Activated T-cell treated with anti-CD3 and anti-CD28 coated beads for 24 hours (primary cell): ENCODE results near the gene CHRNB1.
A peak's percentile ranks its signal among the peaks of the same experiment; 100 is the strongest.

ENCODE experiments used
- DNase-seq: peaks from one replicate; pipeline ENCODE4 v3.0.0-alpha.2; 2020; ENCODE audit warnings: low read depth

The CHRNB1 gene

GRCh38 chr17:7414837-7415236 is 30.0 kb upstream of the CHRNB1 start:
- DNase-seq: no peak

- no peak for DNase-seq
These were observed 29.1 kb upstream of the CHRNB1 start for GRCh38 chr17:7415784-7416183.

GRCh38 chr17:7416323-7416722 is 28.5 kb upstream of the CHRNB1 start:
- no peak for DNase-seq

- DNase-seq: no peak
These were observed 27.7 kb upstream of the CHRNB1 start for GRCh38 chr17:7417056-7417655.

- no peak for DNase-seq
These were observed 26.2 kb upstream of the CHRNB1 start for GRCh38 chr17:7418472-7419152.

DNA sequence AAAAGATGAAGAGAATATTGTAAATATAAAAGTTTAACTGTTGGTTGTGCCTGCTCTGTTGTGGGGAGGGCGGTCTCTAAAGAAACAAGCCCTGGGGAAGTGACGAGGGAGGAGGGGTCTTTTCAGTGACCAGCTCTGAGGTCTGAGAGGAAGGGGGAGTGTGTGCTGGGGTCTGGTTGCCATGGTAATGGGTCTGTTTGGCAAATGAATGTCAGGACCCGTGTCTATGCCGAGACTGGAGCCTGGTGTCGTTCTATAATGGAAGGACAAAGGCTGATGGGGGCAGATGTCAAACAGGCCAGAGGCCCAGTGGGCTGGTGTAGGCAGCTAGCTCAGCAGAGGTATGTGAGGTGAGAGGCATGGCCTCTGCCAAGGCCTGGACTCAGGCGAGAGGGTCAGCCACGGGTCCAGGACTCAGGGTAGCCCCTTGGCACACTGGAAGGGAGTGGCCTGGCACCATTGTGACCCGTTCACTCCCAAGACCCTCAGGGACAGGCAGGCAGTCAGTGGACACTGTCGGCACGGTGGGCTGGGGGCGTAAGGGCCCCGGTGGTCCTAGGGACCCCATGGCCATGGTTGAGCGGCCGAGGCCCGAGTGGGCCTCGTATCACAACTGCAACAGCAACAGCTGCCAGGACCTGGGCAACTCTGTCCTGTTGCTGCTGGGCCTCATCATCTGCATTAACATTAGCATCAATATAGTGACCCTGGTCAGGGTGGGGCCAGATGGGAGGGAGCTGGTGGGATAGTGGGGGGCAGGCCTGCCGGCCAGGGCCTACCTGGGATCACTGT is 24.8 kb upstream of the CHRNB1 start, which contains the start of gene SPEM1:
Gene SPEM1 (plus strand): TSS at position 506 of the 792 bp plus-strand sequence. CDS start 61 bp downstream, at position 567.
- DNase-seq: no peak

DNA sequence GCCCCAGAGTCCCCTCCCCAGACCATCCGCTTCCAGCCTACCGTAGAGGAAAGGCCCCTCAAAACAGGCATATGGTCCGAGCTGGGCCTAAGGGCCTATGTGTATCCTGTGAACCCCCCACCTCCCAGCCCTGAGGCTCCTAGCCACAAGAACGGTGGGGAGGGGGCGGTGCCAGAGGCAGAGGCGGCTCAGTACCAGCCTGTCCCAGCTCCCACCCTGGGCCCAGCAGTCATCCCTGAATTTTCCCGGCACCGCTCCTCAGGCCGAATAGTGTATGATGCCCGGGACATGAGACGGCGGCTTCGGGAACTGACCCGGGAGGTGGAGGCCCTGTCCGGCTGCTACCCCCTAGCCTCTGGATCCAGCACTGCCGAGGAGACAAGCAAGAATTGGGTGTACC is 23.7 kb upstream of the CHRNB1 start:
- no peak for DNase-seq

DNA sequence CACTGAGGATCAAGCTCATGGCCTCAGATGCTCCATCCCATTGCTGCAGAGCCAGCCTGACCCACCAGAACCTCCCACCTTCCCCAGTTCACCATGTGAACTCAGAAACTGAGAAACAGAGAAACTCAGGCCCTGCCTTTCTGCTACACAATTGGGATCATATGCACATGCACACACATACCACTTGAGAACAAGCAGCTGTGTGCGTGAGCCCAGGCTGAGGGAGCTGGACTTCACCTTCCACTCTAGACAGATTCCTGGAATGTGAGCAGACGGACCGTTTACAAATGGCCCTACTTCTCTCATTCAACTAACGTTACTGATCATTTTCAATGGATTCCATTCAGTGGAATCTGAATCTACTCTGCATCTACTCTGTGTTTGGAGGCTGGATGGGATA is 21.2 kb upstream of the CHRNB1 start:
- no peak for DNase-seq

DNA sequence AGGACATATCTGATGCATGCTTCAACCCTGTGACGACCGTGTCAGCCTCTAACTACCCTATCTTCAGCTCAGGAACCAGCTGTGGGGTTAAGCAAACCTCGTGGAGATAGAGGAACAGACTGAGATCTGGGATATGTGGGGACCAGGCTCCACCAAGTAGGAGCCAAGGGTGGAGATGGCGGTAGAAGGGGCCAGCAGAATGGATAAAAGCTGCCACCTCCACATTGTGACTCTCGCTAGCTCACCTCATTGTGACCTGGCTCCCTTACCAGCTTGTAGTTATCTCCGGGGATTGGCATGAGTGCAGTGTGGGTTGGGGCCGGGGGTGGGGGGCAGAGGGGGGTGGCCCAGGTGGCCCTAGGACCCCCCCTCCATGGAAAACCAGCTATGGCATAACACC is 19.5 kb upstream of the CHRNB1 start, which contains the start of gene SPEM2:
Gene SPEM2 (plus strand): TSS at position 301 of the 400 bp plus-strand sequence. CDS start 73 bp downstream, at position 374.
- DNase-seq: no peak

GRCh38 chr17:7425756-7426155 is 19.1 kb upstream of the CHRNB1 start:
- DNase-seq: no peak

GRCh38 chr17:7426203-7426863 is 18.5 kb upstream of the CHRNB1 start:
- no peak for DNase-seq

GRCh38 chr17:7426896-7427489 is 17.9 kb upstream of the CHRNB1 start:
- no peak for DNase-seq

DNA sequence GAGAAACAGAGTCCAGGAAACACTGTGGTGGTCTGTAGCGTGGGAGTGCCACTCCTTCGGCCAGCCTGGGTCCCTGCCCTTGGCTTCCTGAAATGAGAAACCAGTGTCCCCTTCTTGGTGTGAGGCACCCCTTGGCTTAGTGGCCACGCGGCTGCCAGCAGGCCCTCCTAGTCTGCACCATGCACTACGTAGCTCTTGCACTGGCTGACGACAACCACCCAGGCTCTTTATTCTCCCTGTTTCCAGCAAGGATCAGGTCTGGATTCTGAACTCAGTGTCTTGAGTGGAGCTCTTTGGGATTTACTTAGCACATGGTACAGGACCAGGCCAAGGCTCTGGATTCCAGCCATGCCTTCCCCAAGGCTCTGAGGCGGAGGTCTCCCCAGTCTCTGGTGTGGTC is 17.3 kb upstream of the CHRNB1 start:
- no peak for DNase-seq

- DNase-seq: no peak
These were observed 16.3 kb upstream of the CHRNB1 start, which contains the start of gene SPEM3 for GRCh38 chr17:7428557-7428956. SPEM3 (plus strand) TSS chr17:7428857; CDS start chr17:7428903, 46 bp downstream.

- DNase-seq: no peak
These were observed 15.1 kb upstream of the CHRNB1 start for GRCh38 chr17:7429722-7430121.

DNA sequence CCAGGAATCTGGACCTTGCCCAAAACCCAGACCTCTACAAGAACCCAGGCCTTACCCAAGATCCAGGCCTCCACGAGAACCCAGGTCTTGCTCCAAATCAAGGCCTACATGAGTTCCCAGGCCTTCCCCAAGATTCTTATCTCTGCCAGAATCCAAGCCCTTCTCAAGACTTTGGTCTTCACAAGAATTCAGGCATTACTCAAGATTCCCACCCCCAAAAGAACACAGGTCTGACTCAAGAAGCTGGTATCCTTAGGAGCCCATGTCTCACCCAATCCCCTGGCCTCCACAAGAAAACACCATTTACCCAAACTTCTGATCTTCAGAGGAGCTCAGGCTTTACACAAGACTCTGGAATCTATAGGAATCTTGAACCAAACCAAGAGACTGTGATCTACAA is 13.6 kb upstream of the CHRNB1 start:
- no peak for DNase-seq

- DNase-seq: no peak
These were observed 12.6 kb upstream of the CHRNB1 start for GRCh38 chr17:7432296-7432695.

DNA sequence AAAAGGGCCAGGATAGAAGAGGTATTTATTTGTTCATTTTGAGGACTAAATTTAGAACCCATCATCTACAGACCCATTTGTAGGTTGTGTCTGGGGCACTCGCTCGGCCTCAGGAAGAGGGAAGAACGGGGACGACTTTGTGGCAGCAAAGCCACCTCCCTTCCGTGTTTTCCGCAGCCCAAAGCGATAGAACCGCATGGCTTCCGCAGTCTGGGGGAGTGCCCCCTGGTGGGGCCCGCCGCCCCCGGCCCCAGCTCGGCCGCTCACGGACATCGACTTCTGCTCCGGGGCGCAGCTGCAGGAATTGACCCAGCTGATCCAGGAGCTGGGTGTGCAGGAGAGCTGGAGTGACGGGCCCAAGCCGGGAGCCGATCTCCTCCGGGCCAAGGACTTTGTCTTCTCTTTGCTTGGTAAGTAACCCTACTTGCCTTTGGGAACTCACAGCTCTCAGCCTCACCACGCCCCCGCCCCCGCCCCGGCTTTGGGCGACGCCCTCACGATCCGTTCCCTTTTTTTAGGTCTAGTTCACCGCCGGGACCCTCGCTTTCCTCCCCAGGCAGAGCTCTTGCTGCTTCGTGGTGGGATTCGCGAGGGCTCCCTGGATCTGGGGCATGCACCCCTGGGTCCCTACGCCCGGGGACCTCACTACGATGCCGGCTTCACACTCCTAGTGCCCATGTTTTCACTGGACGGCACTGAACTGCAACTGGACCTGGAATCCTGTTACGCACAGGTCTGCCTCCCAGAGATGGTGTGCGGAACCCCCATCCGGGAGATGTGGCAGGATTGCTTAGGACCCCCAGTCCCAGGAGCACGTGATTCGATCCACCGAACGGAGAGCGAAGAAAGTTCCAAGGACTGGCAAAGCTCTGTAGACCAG is 8.9 kb upstream of the CHRNB1 start:
- DNase-seq: peak; percentile 23

DNA sequence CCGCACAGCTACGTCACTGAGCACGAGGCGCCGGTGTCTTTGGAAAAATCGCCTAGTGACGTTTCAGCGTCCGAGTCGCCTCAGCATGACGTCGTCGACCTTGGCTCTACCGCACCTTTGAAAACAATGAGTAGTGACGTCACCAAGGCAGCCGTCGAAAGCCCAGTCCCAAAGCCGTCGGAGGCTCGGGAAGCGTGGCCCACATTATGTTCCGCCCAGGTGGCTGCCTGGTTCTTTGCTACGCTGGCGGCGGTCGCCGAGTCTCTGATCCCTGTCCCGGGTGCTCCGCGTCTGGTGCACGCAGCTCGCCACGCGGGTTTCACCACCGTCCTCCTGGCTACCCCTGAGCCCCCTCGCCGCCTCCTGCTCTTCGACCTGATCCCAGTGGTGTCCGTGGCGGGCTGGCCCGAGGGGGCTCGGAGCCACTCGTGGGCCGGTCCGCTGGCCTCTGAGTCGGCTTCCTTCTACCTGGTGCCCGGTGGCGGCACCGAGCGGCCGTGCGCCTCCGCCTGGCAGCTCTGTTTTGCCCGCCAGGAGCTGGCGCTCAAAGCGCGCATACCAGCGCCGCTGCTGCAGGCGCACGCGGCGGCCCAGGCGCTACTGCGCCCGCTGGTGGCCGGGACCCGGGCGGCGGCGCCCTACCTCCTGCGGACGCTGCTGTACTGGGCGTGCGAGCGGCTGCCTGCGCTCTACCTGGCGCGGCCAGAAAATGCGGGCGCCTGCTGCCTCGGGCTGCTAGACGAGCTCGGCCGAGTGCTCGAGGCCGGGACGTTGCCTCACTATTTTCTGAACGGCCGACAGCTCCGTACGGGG is 8.1 kb upstream of the CHRNB1 start:
- peak; percentile 69 for DNase-seq

DNA sequence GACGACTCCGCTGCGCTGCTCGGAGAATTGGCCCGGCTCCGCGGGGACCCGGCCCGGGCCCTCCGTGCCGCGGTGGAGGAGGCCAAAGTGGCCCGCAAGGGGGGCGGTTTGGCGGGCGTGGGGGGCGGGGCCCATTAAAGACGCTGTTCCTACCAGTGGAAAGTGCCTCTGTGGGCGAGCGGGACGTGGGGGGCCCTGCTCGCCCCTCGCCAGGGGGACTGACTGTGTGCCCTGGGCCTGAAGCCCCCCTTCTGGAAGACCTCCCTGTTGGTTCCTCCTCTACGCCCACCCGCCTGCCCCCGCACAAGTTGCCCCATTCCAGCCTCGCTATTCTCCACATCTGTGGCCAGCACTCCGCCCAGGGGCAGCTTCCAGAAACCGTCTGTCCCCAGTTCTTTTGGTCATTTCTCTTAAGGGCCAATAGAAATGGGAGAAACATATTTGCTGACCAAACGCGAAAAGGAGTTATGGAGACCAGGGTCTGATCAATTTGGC is 7.4 kb upstream of the CHRNB1 start:
- DNase-seq: no peak
